ENCODE results near the gene GCN1. TPM values are rescaled to one million over a fixed set of nuclear protein-coding genes. Genes with fewer than 3 reads are reported as not detected.

GCN1 gene
- total and polyA plus RNA-seq, 2 donors (not counting 3 experiments of a cell fraction or from before 2014, with no cell fraction given): 30.1 to 101 TPM

- peaks cover 5 to 38% of the 10 kb centered on the region in 2 experiments for H3K36me3 ChIP-seq (ENCODE audit: control insufficient read depth in 2 of 2, extremely low read depth in 1 of 2, insufficient read depth in 2 of 2, low read length in 2 of 2)
- TF ChIP-seq EZH2 (IDR thresholded peaks at IDR 0.05; ENCODE audit: borderline replicate concordance, low read depth, low read length, severe bottlenecking): no peak
- TF ChIP-seq JUN (IDR thresholded peaks at IDR 0.05; ENCODE audit: borderline replicate concordance, insufficient read depth, insufficient read length, low read depth): no peak
- TF ChIP-seq FOS (IDR thresholded peaks at IDR 0.05; ENCODE audit: borderline replicate concordance, insufficient read depth, low read length): no peak
- no peak for TF ChIP-seq MAX (IDR thresholded peaks at IDR 0.05; ENCODE audit: insufficient read depth, insufficient read length)
- no peak for TF ChIP-seq GATA2 (IDR thresholded peaks at IDR 0.05; ENCODE audit: insufficient read depth, insufficient read length, low read depth, low read length)
- TF ChIP-seq POLR2AphosphoS5 (IDR thresholded peaks at IDR 0.05; ENCODE audit: insufficient read depth, low read depth, low read length): no peak
- TF ChIP-seq CTCF (IDR thresholded peaks at IDR 0.05; ENCODE audit: extremely low read depth in 1 of 2, insufficient read depth in 1 of 2, low read depth in 1 of 2, low read length in 2 of 2): no peak
- TF ChIP-seq POLR2A (IDR thresholded peaks at IDR 0.05; ENCODE audit: low read depth, low read length): no peak
- intact Hi-C loops (cut with micrococcal nuclease): no loop called here
- H3K4me1 ChIP-seq (ENCODE audit: control insufficient read depth, extremely low read depth, insufficient read depth, low read length): no peaks in the 10 kb centered on the region
- FAIRE-seq: no peak
- ChIA-PET CTCF (no interaction called here), POLR2A (no interaction called here)
- H3K9ac ChIP-seq (replicated peaks; ENCODE audit: extremely low read depth, insufficient read depth, low read length): no peak overlapping the region
- no peak for DNase-seq (ENCODE audit: low read depth, low spot score)
- no peak overlapping the region for H3K27ac ChIP-seq (ENCODE audit: insufficient read depth, low read depth, low read length)
- dilution Hi-C loops (cut with MboI; ENCODE audit: extremely low pct_ligation_motif_present, low sequenced_read_pairs): no loop called here
- no TSS peak for BruUV-seq (replicated peaks)
- no peaks in the 10 kb centered on the region for H3K9me1 ChIP-seq (replicated peaks; ENCODE audit: control insufficient read depth, extremely low read depth, insufficient read depth, low read length)
- H3K9me3 ChIP-seq (replicated peaks; ENCODE audit: control insufficient read depth, insufficient read depth, low read length): no peaks in the 10 kb centered on the region
- peaks cover 80% of the 10 kb centered on the region for H3K79me2 ChIP-seq (ENCODE audit: control insufficient read depth, insufficient read depth, low read length)
- no peaks in the 10 kb centered on the region for H3K27me3 ChIP-seq (ENCODE audit: control insufficient read depth in 2 of 2, insufficient read depth in 2 of 2, low read length in 2 of 2)
- H3K4me3 ChIP-seq (replicated peaks in 1 of 3; ENCODE audit: insufficient read depth in 1 of 3, low read depth in 1 of 3, low read length in 3 of 3): no peak overlapping the region
- peaks cover 3% of the 10 kb centered on the region for H4K20me1 ChIP-seq (replicated peaks; ENCODE audit: control insufficient read depth, extremely low read depth, insufficient read depth, low read length)
- H2AFZ ChIP-seq (ENCODE audit: low read depth, low read length): no peak overlapping the region
- H3K4me2 ChIP-seq (ENCODE audit: insufficient read depth, low read length): no peak overlapping the region
Observed at GRCh38 chr12:120103371-120103770, 91.1 kb downstream of the GCN1 start.

All from endothelial cell of umbilical vein (primary cell).